Neural cell (in vitro differentiated cells): ENCODE measurements around the gene SMIM10L2A. TPM values are rescaled to one million over a fixed set of nuclear protein-coding genes. Genes with fewer than 3 reads are reported as not detected.

Experiments used
- H2AFZ ChIP-seq: fragments of 200-600, 300-800 bp; sonication (generic), shearing (Covaris generic); 2 replicates; pipeline ENCODE4 v1.6.0; 2014; ENCODE audit warnings: low read depth, mild to moderate bottlenecking, antibody characterized with exemption, low read length, moderate library complexity
- H3F3A ChIP-seq: fragments of 200-600 bp; shearing (Covaris generic); 2 replicates; pipeline ENCODE4 v1.6.1; 2016; ENCODE audit warnings: mild to moderate bottlenecking, moderate library complexity, mixed read lengths, antibody characterized with exemption, low read length; ENCODE audit not compliant: insufficient read depth, poor library complexity, severe bottlenecking
- H3K27ac ChIP-seq: fragments of 200-600, 300-800 bp; sonication (generic), shearing (Covaris generic); 2 replicates; pipeline ENCODE4 v1.5.1; 2014; ENCODE audit warnings: mild to moderate bottlenecking, low read length, moderate library complexity
- H3K27me3 ChIP-seq: fragments of 300-800, 200-600 bp; sonication (generic), shearing (Covaris generic); 2 replicates; pipeline ENCODE4 v1.6.0; 2014; ENCODE audit warnings: mild to moderate bottlenecking, low read depth, low read length, moderate library complexity; ENCODE audit not compliant: insufficient read depth
- H3K36me3 ChIP-seq: fragments of 300-800, 200-600 bp; sonication (generic), shearing (Covaris generic); 2 replicates; pipeline ENCODE4 v1.5.1; 2014; ENCODE audit warnings: mild to moderate bottlenecking, antibody characterized with exemption, low read length, moderate library complexity; ENCODE audit not compliant: insufficient read depth
- H3K4me2 ChIP-seq: fragments of 300-800, 200-600 bp; sonication (generic), shearing (Covaris generic); 2 replicates; pipeline ENCODE4 v1.6.0; 2014; ENCODE audit warnings: mild to moderate bottlenecking, low read length
- H3K4me3 ChIP-seq: fragments of 300-800, 200-600 bp; sonication (generic), shearing (Covaris generic); 2 replicates; pipeline ENCODE4 v1.5.1; 2014; ENCODE audit warnings: mild to moderate bottlenecking, low read length, moderate library complexity
- H3K79me2 ChIP-seq: fragments of 200-600 bp; shearing (Covaris generic); replicated peaks from 2 replicates; pipeline ENCODE4 v1.6.0; 2014; ENCODE audit warnings: mild to moderate bottlenecking, low read length, moderate library complexity; ENCODE audit not compliant: insufficient read depth
- H3K9ac ChIP-seq: fragments of 300-800, 200-600 bp; sonication (generic), shearing (Covaris generic); 2 replicates; pipeline ENCODE4 v1.6.1; 2016; ENCODE audit warnings: mild to moderate bottlenecking, low read length, mixed read lengths
- H3K9me2 ChIP-seq: fragments of 200-600 bp; shearing (Covaris generic); 2 replicates; pipeline ENCODE4 v1.6.1; 2016; ENCODE audit warnings: mild to moderate bottlenecking, low read length, mixed read lengths; ENCODE audit not compliant: insufficient read depth
- H3K9me3 ChIP-seq: fragments of 200-600, 300-800 bp; sonication (generic), shearing (Covaris generic); 2 replicates; pipeline ENCODE4 v1.6.1; 2016; ENCODE audit warnings: mild to moderate bottlenecking, mixed run types, low read length, moderate library complexity, mixed read lengths
- H4K20me1 ChIP-seq: fragments of 200-600 bp; shearing (Covaris generic); 2 replicates; pipeline ENCODE4 v1.6.1; 2016; ENCODE audit warnings: mild to moderate bottlenecking, mixed run types; ENCODE audit not compliant: insufficient read depth
- EP300 ChIP-seq: fragments of 450-650 bp; conservative IDR thresholded peaks from 2 replicates; pipeline ENCODE4 v1.6.1; 2014; ENCODE audit warnings: antibody characterized with exemption, mild to moderate bottlenecking, moderate library complexity; ENCODE audit not compliant: poor library complexity, severe bottlenecking
- EZH2 ChIP-seq: fragments of 200-600, 300-800 bp; shearing (Covaris generic), sonication (generic); IDR thresholded peaks from 2 replicates; pipeline ENCODE4 v1.6.1; 2014; ENCODE audit warnings: antibody characterized with exemption, low read length, borderline replicate concordance, mild to moderate bottlenecking; ENCODE audit not compliant: insufficient read depth, poor library complexity, severe bottlenecking
- MXI1 ChIP-seq: fragments of 450-650 bp; conservative IDR thresholded peaks from 2 replicates; pipeline ENCODE4 v1.6.1; 2014; ENCODE audit warnings: antibody characterized with exemption, mild to moderate bottlenecking; ENCODE audit not compliant: poor library complexity, severe bottlenecking
- POLR2AphosphoS5 ChIP-seq: IDR thresholded peaks from 2 replicates; pipeline ENCODE4 v1.6.1; 2012
- RAD21 ChIP-seq: fragments of 450-650 bp; conservative IDR thresholded peaks from 2 replicates; pipeline ENCODE4 v1.6.1; 2014; ENCODE audit warnings: antibody characterized with exemption, mild to moderate bottlenecking, moderate library complexity
- SMC3 ChIP-seq: fragments of 450-650 bp; conservative IDR thresholded peaks from 2 replicates; pipeline ENCODE4 v1.6.1; 2014; ENCODE audit warnings: antibody characterized with exemption, mild to moderate bottlenecking, moderate library complexity; ENCODE audit not compliant: poor library complexity
- TAF1 ChIP-seq: IDR thresholded peaks from 2 replicates; pipeline ENCODE4 v1.6.1; 2012; ENCODE audit warnings: low read depth
- polyA plus RNA-seq: library from polyadenylated mRNA; depleted of rRNA; stranded (reverse); fragments of >200 nt; gene quantifications from 2 replicates; pipeline ENCODE4 v1.2.3, GENCODE V29; 2014
- TF ChIP-seq, protein P1 (sequence below): fragments of 450-650 bp; IDR thresholded peaks from 2 replicates; pipeline ENCODE4 v1.5.1; 2014; ENCODE audit warnings: antibody characterized with exemption, mild to moderate bottlenecking, moderate library complexity; ENCODE audit not compliant: poor library complexity, severe bottlenecking
- TF ChIP-seq, protein P2 (sequence below): IDR thresholded peaks from 2 replicates; pipeline ENCODE4 v1.6.1; 2012; ENCODE audit warnings: borderline replicate concordance

The SMIM10L2A gene
- polyA plus RNA-seq, 1 donor from 2014 or later: 5.4 TPM

- no peaks in the 10 kb centered on the region for H3K79me2 ChIP-seq
- H3K9ac ChIP-seq: no peak overlapping the region
- TF ChIP-seq SMC3: no peak
- TF ChIP-seq EZH2: no peak
- no peak for TF ChIP-seq EP300
- no peak for TF ChIP-seq POLR2AphosphoS5
- TF ChIP-seq, protein P1, sequence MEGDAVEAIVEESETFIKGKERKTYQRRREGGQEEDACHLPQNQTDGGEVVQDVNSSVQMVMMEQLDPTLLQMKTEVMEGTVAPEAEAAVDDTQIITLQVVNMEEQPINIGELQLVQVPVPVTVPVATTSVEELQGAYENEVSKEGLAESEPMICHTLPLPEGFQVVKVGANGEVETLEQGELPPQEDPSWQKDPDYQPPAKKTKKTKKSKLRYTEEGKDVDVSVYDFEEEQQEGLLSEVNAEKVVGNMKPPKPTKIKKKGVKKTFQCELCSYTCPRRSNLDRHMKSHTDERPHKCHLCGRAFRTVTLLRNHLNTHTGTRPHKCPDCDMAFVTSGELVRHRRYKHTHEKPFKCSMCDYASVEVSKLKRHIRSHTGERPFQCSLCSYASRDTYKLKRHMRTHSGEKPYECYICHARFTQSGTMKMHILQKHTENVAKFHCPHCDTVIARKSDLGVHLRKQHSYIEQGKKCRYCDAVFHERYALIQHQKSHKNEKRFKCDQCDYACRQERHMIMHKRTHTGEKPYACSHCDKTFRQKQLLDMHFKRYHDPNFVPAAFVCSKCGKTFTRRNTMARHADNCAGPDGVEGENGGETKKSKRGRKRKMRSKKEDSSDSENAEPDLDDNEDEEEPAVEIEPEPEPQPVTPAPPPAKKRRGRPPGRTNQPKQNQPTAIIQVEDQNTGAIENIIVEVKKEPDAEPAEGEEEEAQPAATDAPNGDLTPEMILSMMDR: no peak
- no peak for TF ChIP-seq RAD21
- TF ChIP-seq TAF1: no peak
- TF ChIP-seq, protein P2, sequence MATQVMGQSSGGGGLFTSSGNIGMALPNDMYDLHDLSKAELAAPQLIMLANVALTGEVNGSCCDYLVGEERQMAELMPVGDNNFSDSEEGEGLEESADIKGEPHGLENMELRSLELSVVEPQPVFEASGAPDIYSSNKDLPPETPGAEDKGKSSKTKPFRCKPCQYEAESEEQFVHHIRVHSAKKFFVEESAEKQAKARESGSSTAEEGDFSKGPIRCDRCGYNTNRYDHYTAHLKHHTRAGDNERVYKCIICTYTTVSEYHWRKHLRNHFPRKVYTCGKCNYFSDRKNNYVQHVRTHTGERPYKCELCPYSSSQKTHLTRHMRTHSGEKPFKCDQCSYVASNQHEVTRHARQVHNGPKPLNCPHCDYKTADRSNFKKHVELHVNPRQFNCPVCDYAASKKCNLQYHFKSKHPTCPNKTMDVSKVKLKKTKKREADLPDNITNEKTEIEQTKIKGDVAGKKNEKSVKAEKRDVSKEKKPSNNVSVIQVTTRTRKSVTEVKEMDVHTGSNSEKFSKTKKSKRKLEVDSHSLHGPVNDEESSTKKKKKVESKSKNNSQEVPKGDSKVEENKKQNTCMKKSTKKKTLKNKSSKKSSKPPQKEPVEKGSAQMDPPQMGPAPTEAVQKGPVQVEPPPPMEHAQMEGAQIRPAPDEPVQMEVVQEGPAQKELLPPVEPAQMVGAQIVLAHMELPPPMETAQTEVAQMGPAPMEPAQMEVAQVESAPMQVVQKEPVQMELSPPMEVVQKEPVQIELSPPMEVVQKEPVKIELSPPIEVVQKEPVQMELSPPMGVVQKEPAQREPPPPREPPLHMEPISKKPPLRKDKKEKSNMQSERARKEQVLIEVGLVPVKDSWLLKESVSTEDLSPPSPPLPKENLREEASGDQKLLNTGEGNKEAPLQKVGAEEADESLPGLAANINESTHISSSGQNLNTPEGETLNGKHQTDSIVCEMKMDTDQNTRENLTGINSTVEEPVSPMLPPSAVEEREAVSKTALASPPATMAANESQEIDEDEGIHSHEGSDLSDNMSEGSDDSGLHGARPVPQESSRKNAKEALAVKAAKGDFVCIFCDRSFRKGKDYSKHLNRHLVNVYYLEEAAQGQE: no peak
- no peak for TF ChIP-seq MXI1
- H3K4me3 ChIP-seq: no peak overlapping the region
- no peaks in the 10 kb centered on the region for H3K9me3 ChIP-seq
- no peaks in the 10 kb centered on the region for H3K36me3 ChIP-seq
- H3K27me3 ChIP-seq: no peaks in the 10 kb centered on the region
- no peak overlapping the region for H2AFZ ChIP-seq
- no peaks in the 10 kb centered on the region for H3K9me2 ChIP-seq
- no peak overlapping the region for H3K27ac ChIP-seq
- no peak overlapping the region for H3K4me2 ChIP-seq
- no peaks in the 10 kb centered on the region for H4K20me1 ChIP-seq
- H3F3A ChIP-seq: no peaks in the 10 kb centered on the region
Observed at GRCh38 chrX:135396109-135396508, 25.6 kb upstream of the SMIM10L2A start.

DNA sequence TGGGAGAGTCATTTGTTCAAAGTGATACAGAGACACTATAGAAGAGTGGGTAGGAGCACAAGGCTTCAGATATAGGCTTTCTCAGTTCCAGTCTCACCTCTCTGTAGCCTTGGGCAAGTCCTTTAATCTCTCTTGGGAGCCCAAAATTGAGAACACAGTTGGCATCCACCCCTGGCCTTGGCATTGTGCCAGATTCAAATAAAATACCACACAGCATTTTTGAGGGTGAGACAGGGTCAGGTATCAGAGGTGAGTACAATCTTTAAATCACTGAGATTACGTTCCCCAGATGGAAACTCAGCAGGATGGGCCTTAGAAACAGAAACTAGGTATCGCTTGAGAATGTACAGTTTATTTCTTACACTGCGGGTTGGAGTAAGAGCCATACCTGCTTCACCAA, 25.2 kb upstream of the SMIM10L2A start:
- no peaks in the 10 kb centered on the region for H3K9me3 ChIP-seq
- H3K27me3 ChIP-seq: no peaks in the 10 kb centered on the region
- no peak overlapping the region for H3K9ac ChIP-seq
- no peaks in the 10 kb centered on the region for H3F3A ChIP-seq
- TF ChIP-seq POLR2AphosphoS5 (no peak), SMC3 (no peak), EZH2 (no peak), TAF1 (no peak), EP300 (no peak), RAD21 (no peak), MXI1 (no peak)
- TF ChIP-seq, protein P1: no peak
- TF ChIP-seq, protein P2: no peak
- no peak overlapping the region for H3K4me3 ChIP-seq
- H3K27ac ChIP-seq: no peak overlapping the region
- no peaks in the 10 kb centered on the region for H3K79me2 ChIP-seq
- H4K20me1 ChIP-seq: no peaks in the 10 kb centered on the region
- no peak overlapping the region for H3K4me2 ChIP-seq
- H3K9me2 ChIP-seq: no peaks in the 10 kb centered on the region
- H2AFZ ChIP-seq: no peak overlapping the region
- no peaks in the 10 kb centered on the region for H3K36me3 ChIP-seq
